ENCODE measurements around the gene AP2M1. TPM values are rescaled to one million over a fixed set of nuclear protein-coding genes. Genes with fewer than 3 reads are reported as not detected.

Gene AP2M1
- total RNA-seq, 4 donors from 2014 or later = 258 to 397 (median 298) TPM

- 1% methylated on average over 37 of the region's 37 CpGs for WGBS
- intact Hi-C loops (cut with DNase I) = loop anchor here (2.0 to 5.0 kb wide), 3 partner anchors 41 to 118 kb away; partner anchors contain the start of genes ABCC5 and AP2M1
- TF ChIP-seq EP300 (IDR thresholded peaks at IDR 0.05) (no peak), POLR2AphosphoS5 (IDR thresholded peaks at IDR 0.05) (peak; percentile 67 to 85), CTCF (IDR thresholded peaks at IDR 0.05) (no peak)
Measured at GRCh38 chr3:184133840-184134745, 40.6 kb upstream of the AP2M1 start.

GRCh38 chr3:184134746-184135148 is 39.9 kb upstream of the AP2M1 start:
- no peak for DNase-seq (ENCODE audit: extremely low spot score)
- Histone ChIP-seq H3K4me1 (peaks cover 14 to 35% (median 23%) of the 10 kb centered on the region in 4 donors), H3K36me3 (peaks cover 6 to 24% (median 19%) of the 10 kb centered on the region in 4 donors), H3K4me3 (peak overlapping the region; percentile 87 to 97 (median 92)), H3K9me3 (no peaks in the 10 kb centered on the region), H3K27ac (replicated peaks in 1 of 4) (peak overlapping the region; percentile 85 to 91 (median 88)), H3K27me3 (no peaks in the 10 kb centered on the region)
- TF ChIP-seq POLR2A (IDR thresholded peaks at IDR 0.05; ENCODE audit: low read depth) (no peak), POLR2AphosphoS5 (IDR thresholded peaks at IDR 0.05) (no peak), EP300 (IDR thresholded peaks at IDR 0.05) (no peak), CTCF (IDR thresholded peaks at IDR 0.05) (no peak)
- 0% methylated on average over 12 of the region's 21 CpGs for WGBS
- intact Hi-C loops (cut with DNase I) = loop anchor here (2.0 to 5.0 kb wide), 4 partner anchors 40 to 237 kb away; partner anchors contain the start of genes ABCC5 and AP2M1

More at GRCh38 chr3:184133840-184134745, 40.6 kb upstream of the AP2M1 start:
- Histone ChIP-seq H3K4me3 (peak overlapping the region; percentile 87 to 97 (median 92)), H3K27ac (replicated peaks in 1 of 4) (peak overlapping the region; percentile 85 to 91 (median 88)), H3K27me3 (no peaks in the 10 kb centered on the region), H3K4me1 (peaks cover 14 to 35% (median 23%) of the 10 kb centered on the region in 4 donors), H3K36me3 (peaks cover 2 to 18% (median 15%) of the 10 kb centered on the region in 4 donors), H3K9me3 (no peaks in the 10 kb centered on the region)
- peak; percentile 92 for DNase-seq (ENCODE audit: extremely low spot score)

- under 1% methylated on average over 32 of the region's 56 CpGs for WGBS
- intact Hi-C loops (cut with DNase I) = loop anchor here (2.0 to 5.0 kb wide), 3 partner anchors 39 to 238 kb away; partner anchors contain the start of genes ABCC5 and AP2M1
- no peaks in the 10 kb centered on the region for H3K9me3 ChIP-seq
- peak within 1 kb of the TSS; percentile 85 to 91 (median 88) for H3K27ac ChIP-seq (replicated peaks in 1 of 4)
- peaks cover 11 to 30% (median 23%) of the 10 kb centered on the region in 4 donors for H3K36me3 ChIP-seq
- TF ChIP-seq POLR2A (IDR thresholded peaks at IDR 0.05; ENCODE audit: low read depth) = peak; percentile 30
- peak; percentile 38 to 63 (median 60) for TF ChIP-seq CTCF (IDR thresholded peaks at IDR 0.05)
- peak; percentile 90 to 94 for TF ChIP-seq POLR2AphosphoS5 (IDR thresholded peaks at IDR 0.05)
- TF ChIP-seq EP300 (IDR thresholded peaks at IDR 0.05) = no peak
- no peaks in the 10 kb centered on the region for H3K27me3 ChIP-seq
- DNase-seq (ENCODE audit: extremely low spot score) = peak; percentile 97
- peaks cover 14 to 35% (median 23%) of the 10 kb centered on the region in 4 donors for H3K4me1 ChIP-seq
- H3K4me3 ChIP-seq = peak within 1 kb of the TSS; percentile 87 to 97 (median 92)
Measured at GRCh38 chr3:184135149-184135910, 39.3 kb upstream of the AP2M1 start, which contains the start of gene EIF2B5. Gene EIF2B5 (plus strand): TSS chr3:184135358. CDS start chr3:184135386, 28 bp downstream.

GRCh38 chr3:184135911-184136260 is 38.8 kb upstream of the AP2M1 start:
- intact Hi-C loops (cut with DNase I) = loop anchor here (2.0 to 5.0 kb wide), 3 partner anchors 39 to 239 kb away; partner anchors contain the start of genes ABCC5 and AP2M1
- 3% methylated on average over 9 of the region's 9 CpGs for WGBS
- H3K27me3 ChIP-seq = no peaks in the 10 kb centered on the region

More at GRCh38 chr3:184135911-184136260, 38.8 kb upstream of the AP2M1 start:
- peaks cover 14 to 35% (median 23%) of the 10 kb centered on the region in 4 donors for H3K4me1 ChIP-seq
- no peaks in the 10 kb centered on the region for H3K9me3 ChIP-seq
- DNase-seq (ENCODE audit: extremely low spot score) = no peak
- peak overlapping the region; percentile 87 to 97 (median 92) for H3K4me3 ChIP-seq
- TF ChIP-seq EP300 (IDR thresholded peaks at IDR 0.05) = no peak
- no peak for TF ChIP-seq CTCF (IDR thresholded peaks at IDR 0.05)
- TF ChIP-seq POLR2A (IDR thresholded peaks at IDR 0.05; ENCODE audit: low read depth) = no peak
- no peak for TF ChIP-seq POLR2AphosphoS5 (IDR thresholded peaks at IDR 0.05)
- H3K36me3 ChIP-seq = peaks cover 16 to 36% (median 29%) of the 10 kb centered on the region in 4 donors
- peak overlapping the region; percentile 85 to 91 (median 88) for H3K27ac ChIP-seq (replicated peaks in 1 of 4)

All from esophagus muscularis mucosa (tissue), 4 donors.